Amygdala (tissue), 56 donors: ENCODE data around the gene MNT.
A peak's percentile ranks its signal among the peaks of the same experiment; 100 is the strongest.

Source experiments
- DNase-seq, 56 donors: peaks; one replicate each; lab custom pipeline; 2025; lab: John Stamatoyannopoulos, UW

The MNT gene

GRCh38 chr17:2384439-2385127 is 16.3 kb downstream of the MNT start:
- no peak for DNase-seq

DNA sequence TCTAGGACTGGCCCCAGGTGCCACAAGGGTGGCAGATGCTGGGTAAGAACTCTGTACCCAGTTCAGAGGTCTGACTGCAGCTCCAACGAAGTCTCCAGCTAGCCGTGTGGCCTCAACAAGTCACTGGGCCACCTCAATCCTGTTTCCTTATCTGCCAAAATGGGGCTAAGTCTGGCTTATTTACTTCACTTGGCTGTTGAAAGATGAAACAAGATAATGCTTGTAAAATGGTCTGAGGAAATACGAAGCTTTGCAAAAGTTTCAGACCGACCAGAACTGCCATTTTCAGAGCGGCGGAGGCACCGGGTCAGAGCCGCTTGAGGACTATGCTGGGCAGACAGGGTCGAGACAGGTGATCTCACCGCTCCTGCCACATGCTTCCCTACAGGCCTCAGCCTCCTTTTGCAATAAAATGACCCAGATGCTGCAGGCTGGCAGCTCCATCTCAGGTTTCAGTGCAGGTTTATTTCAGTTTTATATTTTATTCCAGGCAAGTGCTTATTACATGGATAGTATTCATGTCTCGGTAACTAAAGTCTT is 17.2 kb downstream of the MNT start:
- no peak for DNase-seq

DNA sequence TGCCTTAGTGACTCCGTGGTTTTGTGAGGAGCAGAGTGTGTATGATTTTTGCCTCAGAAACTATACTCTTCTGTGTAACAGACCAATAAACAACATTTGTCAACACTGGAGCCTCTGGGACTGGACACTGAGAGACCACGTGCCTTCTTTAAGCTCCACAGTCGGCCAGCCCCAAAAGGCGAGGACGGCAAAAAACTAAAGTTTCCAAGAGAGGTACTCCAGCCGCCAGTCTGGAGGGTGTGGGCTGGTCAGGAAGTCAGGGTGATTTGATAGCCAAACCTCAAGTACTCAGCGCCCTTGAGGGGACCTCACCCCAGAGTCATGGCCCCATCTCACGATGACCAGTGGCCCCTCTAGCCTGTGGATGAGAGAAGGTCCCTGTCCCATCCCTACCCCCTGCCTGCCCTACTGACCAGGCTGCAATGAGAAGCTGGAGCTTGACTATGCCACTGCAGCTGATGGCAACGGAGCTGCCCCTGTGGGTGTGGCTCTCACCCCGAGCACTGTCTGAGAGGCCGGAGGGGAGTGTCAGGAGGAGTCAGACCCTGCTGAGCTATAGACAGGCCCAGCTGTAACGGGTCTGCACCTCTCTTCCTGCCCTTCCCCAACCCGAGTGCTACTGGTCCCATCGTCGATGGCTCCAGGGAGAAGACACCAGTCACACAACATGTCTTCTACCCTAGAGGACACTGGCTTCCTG is 19.8 kb downstream of the MNT start:
- DNase-seq, result no peak

DNA sequence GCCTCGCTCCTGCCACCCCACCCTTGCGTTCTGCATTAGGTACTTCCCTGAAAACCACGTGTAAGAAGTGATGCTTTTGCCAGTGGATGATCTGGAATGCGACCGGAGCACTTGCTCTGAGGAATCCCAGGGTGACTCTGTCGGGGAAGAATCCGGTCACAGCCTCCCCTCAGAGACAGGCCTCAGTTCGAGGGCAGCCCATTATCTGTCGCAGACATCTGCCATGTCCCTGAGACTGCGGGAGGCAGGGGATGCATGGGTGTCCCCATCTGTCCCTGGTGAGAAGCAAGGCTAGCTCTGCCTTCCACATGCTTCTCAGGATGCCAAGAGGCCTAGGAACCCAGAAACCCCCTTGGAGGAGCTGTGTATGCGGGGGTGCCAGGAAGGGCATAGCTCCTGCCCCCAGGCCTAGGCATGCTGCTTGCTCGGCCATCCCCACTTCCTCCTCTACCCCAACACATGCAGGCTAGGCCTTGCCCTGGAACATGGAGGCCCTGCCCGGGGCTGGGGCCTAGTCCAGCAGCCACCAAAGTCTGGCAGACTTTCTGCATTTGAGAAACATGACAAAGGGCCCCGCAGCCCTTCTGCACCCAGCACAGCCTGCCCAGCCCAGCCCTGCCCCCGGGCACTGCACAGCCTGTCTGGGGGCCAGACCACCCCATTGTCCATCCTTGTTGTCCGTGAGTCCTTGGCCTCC is 20.5 kb downstream of the MNT start:
- DNase-seq, result peak in 3 of 56 donors; percentile 5 to 18 (median 11)

- no peak for DNase-seq
Observed at GRCh38 chr17:2379489-2380225, 21.2 kb downstream of the MNT start.

DNA sequence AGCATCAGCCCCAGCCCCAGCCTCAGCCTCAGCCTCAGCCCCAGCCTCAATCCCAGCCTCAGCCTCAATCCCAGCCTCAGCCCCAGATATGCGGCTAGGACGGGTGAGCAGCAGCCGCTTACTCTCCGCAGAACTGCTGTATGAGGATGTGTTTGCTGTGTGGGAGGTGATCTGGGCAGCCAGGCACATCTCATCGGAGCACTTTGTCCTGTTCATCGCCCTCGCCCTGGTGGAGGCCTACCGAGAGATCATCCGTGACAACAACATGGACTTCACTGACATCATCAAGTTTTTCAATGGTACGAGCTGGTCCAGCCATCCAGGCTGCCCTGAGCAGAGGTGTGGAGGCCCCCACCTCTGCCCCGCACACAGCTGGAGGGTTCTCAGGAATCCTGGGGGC is 22.0 kb downstream of the MNT start:
- no peak for DNase-seq

DNA sequence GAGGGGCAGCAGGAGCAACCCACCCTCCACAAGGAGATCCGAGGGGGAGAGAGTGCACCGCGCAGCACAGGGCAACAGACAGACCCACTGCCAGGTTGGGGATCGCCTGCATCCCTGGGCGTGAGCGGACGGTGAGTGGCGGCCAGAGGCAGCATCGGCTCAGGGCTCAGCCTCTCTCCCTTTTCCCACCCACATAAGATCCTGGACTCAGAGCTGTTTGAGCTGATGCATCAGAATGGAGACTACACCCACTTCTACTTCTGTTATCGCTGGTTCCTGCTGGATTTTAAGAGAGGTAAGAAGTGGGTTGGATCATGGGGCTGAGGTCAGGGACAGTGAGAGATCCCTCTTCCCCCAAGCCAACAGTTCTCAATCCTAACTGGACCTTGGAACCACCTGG is 23.2 kb downstream of the MNT start:
- peak in 3 of 56 donors; percentile 20 to 33 (median 26) for DNase-seq

GRCh38 chr17:2376107-2376506 is 24.8 kb downstream of the MNT start:
- no peak for DNase-seq

GRCh38 chr17:2375406-2375805 is 25.5 kb downstream of the MNT start:
- DNase-seq, result no peak

- no peak for DNase-seq
Observed at GRCh38 chr17:2374549-2375285, 26.1 kb downstream of the MNT start.

GRCh38 chr17:2373179-2373578 is 27.7 kb downstream of the MNT start:
- no peak for DNase-seq

DNA sequence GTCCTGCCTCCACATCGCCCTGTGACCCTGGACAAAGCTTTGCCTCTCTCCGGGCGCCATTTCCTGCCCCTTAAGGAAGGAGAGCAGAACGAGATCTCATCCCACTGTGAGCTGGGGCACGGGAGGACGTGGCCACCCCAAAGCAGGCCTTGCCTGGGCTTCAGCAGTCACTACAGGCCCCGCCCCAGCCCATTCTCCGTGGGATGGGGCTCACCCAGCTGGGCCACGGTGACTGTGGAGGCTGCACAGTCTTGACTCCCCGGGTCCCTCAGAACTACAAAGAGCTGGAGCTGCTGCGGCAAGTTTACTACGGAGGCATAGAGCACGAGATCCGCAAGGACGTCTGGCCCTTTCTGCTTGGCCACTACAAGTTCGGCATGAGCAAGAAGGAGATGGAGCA is 28.2 kb downstream of the MNT start:
- no peak for DNase-seq

GRCh38 chr17:2372180-2372579 is 28.7 kb downstream of the MNT start:
- DNase-seq, result no peak

GRCh38 chr17:2371183-2372130 is 29.4 kb downstream of the MNT start:
- no peak for DNase-seq

GRCh38 chr17:2370211-2370589 is 30.7 kb downstream of the MNT start:
- DNase-seq, result no peak

DNA sequence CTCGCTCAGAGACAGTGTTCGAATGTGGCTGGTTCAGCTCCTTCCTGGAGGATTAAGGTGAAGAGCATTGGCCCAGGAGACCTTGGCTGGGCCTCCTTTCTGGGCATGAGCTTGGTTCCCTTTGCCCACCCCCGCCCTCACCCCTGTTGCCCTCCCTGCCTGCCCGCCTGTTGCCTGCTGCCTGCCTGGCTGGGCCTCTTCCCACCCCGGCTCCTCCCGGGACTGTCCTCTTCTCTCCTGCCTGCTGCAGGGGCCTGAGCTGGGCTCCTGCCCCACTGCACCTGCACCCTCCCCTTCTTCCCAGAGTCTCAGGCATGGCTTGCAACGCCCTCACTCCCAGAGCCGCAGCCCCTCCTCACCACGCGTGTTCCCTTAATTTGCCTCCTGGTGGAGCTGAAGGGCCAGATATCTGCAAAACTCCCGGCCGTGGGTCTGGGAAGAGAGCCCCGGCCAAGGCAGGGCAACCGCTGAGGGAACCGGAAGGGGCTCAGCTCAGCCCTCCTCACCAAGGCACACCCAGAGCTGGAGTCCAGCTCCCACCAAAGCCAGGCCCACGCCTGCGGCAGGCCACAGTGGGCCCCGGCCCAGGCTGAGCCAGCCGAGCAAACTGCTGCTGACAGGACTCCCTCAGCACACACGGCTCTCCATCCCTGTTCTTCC is 31.2 kb downstream of the MNT start:
- no peak for DNase-seq

DNA sequence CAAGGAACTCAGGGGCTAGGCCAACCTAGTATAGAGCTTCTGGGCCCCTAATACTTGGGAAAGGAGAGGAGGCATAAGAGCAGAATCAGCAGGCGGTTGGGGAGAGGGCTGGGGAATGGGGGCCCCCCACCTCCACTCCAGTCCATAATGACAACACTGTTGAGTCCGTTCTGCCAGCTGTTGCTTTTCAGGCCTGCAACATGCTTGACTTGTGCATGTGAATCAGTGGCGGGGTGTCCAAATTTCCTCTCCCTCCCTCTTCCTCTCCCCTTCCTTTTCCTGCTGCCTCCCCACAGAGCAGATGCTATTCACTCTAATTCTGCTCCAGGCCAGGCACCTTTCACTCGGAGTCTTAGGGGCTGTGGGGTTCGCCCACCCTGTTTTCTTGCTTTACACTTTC is 31.8 kb downstream of the MNT start:
- no peak for DNase-seq

GRCh38 chr17:2368359-2368758 is 32.5 kb downstream of the MNT start:
- DNase-seq, result no peak
